Hepatocyte (in vitro differentiated cells): Measurements from ENCODE around the gene DEF6.

Experiments used
- EZH2 ChIP-seq: fragments of 200-600 bp; sonication (generic); IDR thresholded peaks from 2 replicates; pipeline ENCODE4 v1.6.1; 2016; ENCODE audit warnings: antibody characterized with exemption, mild to moderate bottlenecking, borderline replicate concordance
- EZH2phosphoT487 ChIP-seq: fragments of 200-600 bp; sonication (generic); IDR thresholded peaks from one replicate; pipeline ENCODE4 v1.6.1; 2018; ENCODE audit warnings: antibody characterized with exemption, mild to moderate bottlenecking, low read depth, moderate library complexity; ENCODE audit not compliant: unreplicated experiment, severe bottlenecking
- TF ChIP-seq, protein P1 (sequence below): fragments of 200-600 bp; sonication (generic); IDR thresholded peaks from 2 replicates; pipeline ENCODE4 v1.5.1; 2016; ENCODE audit warnings: antibody characterized with exemption, mild to moderate bottlenecking; ENCODE audit not compliant: poor library complexity

DNA sequence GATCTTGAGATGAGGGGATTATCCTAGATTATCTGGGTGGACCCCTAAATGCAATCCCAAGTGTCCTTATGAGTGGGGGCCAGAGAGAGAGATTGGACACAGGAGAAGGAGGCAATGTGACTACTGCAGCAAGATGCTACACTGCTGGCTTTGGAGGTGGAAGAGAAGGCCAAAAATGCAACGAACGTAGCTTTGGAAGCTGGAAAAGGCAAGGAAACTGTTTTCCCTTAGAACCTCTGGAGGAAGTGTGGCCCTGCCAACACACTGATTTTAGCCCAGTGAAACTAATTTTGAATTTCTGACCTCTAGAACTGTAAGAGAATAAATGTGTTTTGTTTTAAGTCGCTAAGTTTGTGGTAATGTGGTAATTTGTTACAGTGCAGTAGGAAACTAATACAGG is 60.5 kb downstream of the DEF6 start:
- TF ChIP-seq, protein P1, sequence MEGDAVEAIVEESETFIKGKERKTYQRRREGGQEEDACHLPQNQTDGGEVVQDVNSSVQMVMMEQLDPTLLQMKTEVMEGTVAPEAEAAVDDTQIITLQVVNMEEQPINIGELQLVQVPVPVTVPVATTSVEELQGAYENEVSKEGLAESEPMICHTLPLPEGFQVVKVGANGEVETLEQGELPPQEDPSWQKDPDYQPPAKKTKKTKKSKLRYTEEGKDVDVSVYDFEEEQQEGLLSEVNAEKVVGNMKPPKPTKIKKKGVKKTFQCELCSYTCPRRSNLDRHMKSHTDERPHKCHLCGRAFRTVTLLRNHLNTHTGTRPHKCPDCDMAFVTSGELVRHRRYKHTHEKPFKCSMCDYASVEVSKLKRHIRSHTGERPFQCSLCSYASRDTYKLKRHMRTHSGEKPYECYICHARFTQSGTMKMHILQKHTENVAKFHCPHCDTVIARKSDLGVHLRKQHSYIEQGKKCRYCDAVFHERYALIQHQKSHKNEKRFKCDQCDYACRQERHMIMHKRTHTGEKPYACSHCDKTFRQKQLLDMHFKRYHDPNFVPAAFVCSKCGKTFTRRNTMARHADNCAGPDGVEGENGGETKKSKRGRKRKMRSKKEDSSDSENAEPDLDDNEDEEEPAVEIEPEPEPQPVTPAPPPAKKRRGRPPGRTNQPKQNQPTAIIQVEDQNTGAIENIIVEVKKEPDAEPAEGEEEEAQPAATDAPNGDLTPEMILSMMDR = no peak
- TF ChIP-seq EZH2 (no peak), EZH2phosphoT487 (no peak)
